RWPE1 (cell line): Measurements from ENCODE around the gene CDKAL1.

Experiments
- CTCF ChIA-PET: fragments of 350-600 bp; sonication (Branson Sonifier 250); formaldehyde crosslinking; extraction: SDS; loops from one replicate; lab custom pipeline; 2021; lab: Yijun Ruan, JAX
- POLR2A ChIA-PET: fragments of 400-600 bp; formaldehyde crosslinking; extraction: SDS; loops from one replicate; lab custom pipeline; 2020; ENCODE audit warnings: antibody characterized with exemption; ENCODE audit not compliant: low non-redundant PET; lab: Yijun Ruan, JAX
- DNase-seq: peaks from one replicate; pipeline ENCODE4 v3.0.0; 2012; ENCODE audit warnings: low spot score
- H3K27ac ChIP-seq: fragments of 450-650 bp; 2 replicates; pipeline ENCODE4 v1.5.1; 2017
- TF ChIP-seq, protein P1 (sequence below): fragments of 450-650 bp; conservative IDR thresholded peaks from 2 replicates; pipeline ENCODE4 v1.5.1; 2017; ENCODE audit warnings: low read depth, mild to moderate bottlenecking

The CDKAL1 gene

GRCh38 chr6:20835315-20836010, 301.2 kb downstream of the CDKAL1 start:
- CTCF ChIA-PET = interaction anchor here (0.7 kb wide), 1 partner anchor 93 kb away, joined by 3 read pairs; no protein-coding TSS in a partner anchor

GRCh38 chr6:20837189-20837588, 302.9 kb downstream of the CDKAL1 start:
- H3K27ac ChIP-seq = no peak overlapping the region
- CTCF ChIA-PET = no interaction called here
- POLR2A ChIA-PET = no interaction called here
- TF ChIP-seq, protein P1, sequence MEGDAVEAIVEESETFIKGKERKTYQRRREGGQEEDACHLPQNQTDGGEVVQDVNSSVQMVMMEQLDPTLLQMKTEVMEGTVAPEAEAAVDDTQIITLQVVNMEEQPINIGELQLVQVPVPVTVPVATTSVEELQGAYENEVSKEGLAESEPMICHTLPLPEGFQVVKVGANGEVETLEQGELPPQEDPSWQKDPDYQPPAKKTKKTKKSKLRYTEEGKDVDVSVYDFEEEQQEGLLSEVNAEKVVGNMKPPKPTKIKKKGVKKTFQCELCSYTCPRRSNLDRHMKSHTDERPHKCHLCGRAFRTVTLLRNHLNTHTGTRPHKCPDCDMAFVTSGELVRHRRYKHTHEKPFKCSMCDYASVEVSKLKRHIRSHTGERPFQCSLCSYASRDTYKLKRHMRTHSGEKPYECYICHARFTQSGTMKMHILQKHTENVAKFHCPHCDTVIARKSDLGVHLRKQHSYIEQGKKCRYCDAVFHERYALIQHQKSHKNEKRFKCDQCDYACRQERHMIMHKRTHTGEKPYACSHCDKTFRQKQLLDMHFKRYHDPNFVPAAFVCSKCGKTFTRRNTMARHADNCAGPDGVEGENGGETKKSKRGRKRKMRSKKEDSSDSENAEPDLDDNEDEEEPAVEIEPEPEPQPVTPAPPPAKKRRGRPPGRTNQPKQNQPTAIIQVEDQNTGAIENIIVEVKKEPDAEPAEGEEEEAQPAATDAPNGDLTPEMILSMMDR = no peak
- DNase-seq = no peak

More at GRCh38 chr6:20835315-20836010, 301.2 kb downstream of the CDKAL1 start:
- TF ChIP-seq, protein P1 = no peak
- DNase-seq = no peak
- H3K27ac ChIP-seq = peak overlapping the region; percentile 36; the same call in 1 of the 2 replicates
- POLR2A ChIA-PET = no interaction called here

- ChIA-PET CTCF (no interaction called here), POLR2A (no interaction called here)
- no peak for DNase-seq
- H3K27ac ChIP-seq = no peak overlapping the region
- TF ChIP-seq, protein P1 = no peak
Observed at GRCh38 chr6:20838113-20838512, 303.9 kb downstream of the CDKAL1 start.

- ChIA-PET POLR2A (no interaction called here), CTCF (interaction anchor here (0.6 kb wide), 1 partner anchor 55 kb away, joined by 3 read pairs; no protein-coding TSS in a partner anchor)
- H3K27ac ChIP-seq = no peak overlapping the region
Observed at GRCh38 chr6:20839630-20840029, 305.4 kb downstream of the CDKAL1 start.

DNA sequence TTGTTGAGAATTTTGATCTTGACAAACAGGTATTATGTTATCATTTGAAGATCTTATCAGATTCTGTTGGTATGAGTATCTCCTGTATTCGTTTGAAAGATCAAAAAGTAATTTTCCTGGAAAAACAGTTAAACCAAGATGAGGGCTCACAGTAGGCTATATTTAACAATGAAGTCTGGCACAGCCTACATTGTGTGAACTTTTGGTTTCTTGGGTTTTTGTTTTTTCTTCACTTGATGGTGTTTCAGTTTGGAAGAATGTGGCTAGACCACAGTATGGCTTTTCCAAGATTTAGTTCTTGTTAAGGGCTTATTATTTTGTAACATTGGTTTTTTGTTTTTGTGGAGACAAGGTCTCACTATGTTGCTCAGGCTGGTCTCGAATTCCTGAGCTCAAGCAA, 306.4 kb downstream of the CDKAL1 start:
- H3K27ac ChIP-seq = no peak overlapping the region
- DNase-seq = no peak
- ChIA-PET CTCF (no interaction called here), POLR2A (no interaction called here)
- TF ChIP-seq, protein P1 = no peak

More at GRCh38 chr6:20839630-20840029, 305.4 kb downstream of the CDKAL1 start:
- no peak for DNase-seq
- TF ChIP-seq, protein P1 = no peak

GRCh38 chr6:20841806-20842205, 307.5 kb downstream of the CDKAL1 start:
- TF ChIP-seq, protein P1 = no peak
- DNase-seq = no peak
- POLR2A ChIA-PET = no interaction called here
- no peak overlapping the region for H3K27ac ChIP-seq
- CTCF ChIA-PET = no interaction called here
